CD14-positive monocyte (primary cell): ENCODE results near the gene CYP1A1. TPM values are rescaled to one million over a fixed set of nuclear protein-coding genes. Genes with fewer than 3 reads are reported as not detected.

ENCODE experiments used
- DNase-seq, 3 donors: peaks; one replicate each; pipeline ENCODE4 v3.0.0-alpha.2; 2011 to 2022
- H2AFZ ChIP-seq: 2 replicates; pipeline ENCODE4 v1.6.0; 2012; ENCODE audit warnings: mild to moderate bottlenecking, low read depth, low read length, inconsistent platforms; ENCODE audit not compliant: insufficient read depth, poor library complexity, severe bottlenecking
- H3K27ac ChIP-seq, 2 donors: 1 replicate in 1 of 2; 2 replicates in 1 of 2; pipeline ENCODE4 v1.5.1; 2012 to 2013; ENCODE audit warnings: low read length in 2 of 2, control low read depth in 1 of 2, inconsistent platforms in 1 of 2, low read depth in 1 of 2, mild to moderate bottlenecking in 1 of 2
- H3K27me3 ChIP-seq, 2 donors: one replicate each; pipeline versions ENCODE4 v1.6.0 to v1.6.1; 2011 to 2013; ENCODE audit warnings: low read length in 2 of 2; ENCODE audit not compliant: control insufficient read depth in 2 of 2, insufficient read depth in 2 of 2
- H3K36me3 ChIP-seq, 2 donors: replicated peaks in 1 of 2; 1 replicate in 1 of 2; 2 replicates in 1 of 2; pipeline versions ENCODE4 v1.5.1 to v1.6.1; 2012 to 2013; ENCODE audit warnings: low read length in 2 of 2, control low read depth in 1 of 2, inconsistent platforms in 1 of 2, mild to moderate bottlenecking in 1 of 2; ENCODE audit not compliant: insufficient read depth in 2 of 2, control insufficient read depth in 1 of 2
- H3K4me1 ChIP-seq, 2 donors: 1 replicate in 1 of 2; 2 replicates in 1 of 2; pipeline versions ENCODE4 v1.5.1 to v1.6.1; 2012 to 2013; ENCODE audit warnings: low read length in 2 of 2, control low read depth in 1 of 2, inconsistent platforms in 1 of 2, mild to moderate bottlenecking in 1 of 2, moderate library complexity in 1 of 2; ENCODE audit not compliant: insufficient read depth in 2 of 2, control insufficient read depth in 1 of 2
- H3K4me2 ChIP-seq: replicated peaks from 2 replicates; pipeline ENCODE3; 2012; ENCODE audit warnings: low read length, moderate library complexity, mild to moderate bottlenecking; ENCODE audit not compliant: poor library complexity, severe bottlenecking; ENCODE audit errors: extremely low read depth
- H3K4me3 ChIP-seq, 3 experiments: fragments of 200-600 bp in 1 of 3; sonication (generic) in 1 of 3; replicated peaks in 1 of 3; 1 replicate in 2 of 3; 2 replicates in 1 of 3; pipeline ENCODE4 v1.5.1; 2011 to 2013; ENCODE audit warnings: low read length in 3 of 3, mild to moderate bottlenecking in 3 of 3, control low read depth in 2 of 3, low read depth in 2 of 3, inconsistent platforms in 1 of 3, moderate library complexity in 1 of 3
- H3K79me2 ChIP-seq: 2 replicates; pipeline ENCODE4 v1.6.0; 2012; ENCODE audit warnings: mild to moderate bottlenecking, control low read depth, inconsistent platforms, low read length, moderate library complexity; ENCODE audit not compliant: insufficient read depth
- H3K9ac ChIP-seq: 2 replicates; pipeline ENCODE4 v1.6.0; 2017; ENCODE audit warnings: low read length, mild to moderate bottlenecking; ENCODE audit not compliant: insufficient read depth, poor library complexity, severe bottlenecking
- H3K9me3 ChIP-seq, 2 donors: replicated peaks in 1 of 2; 1 replicate in 1 of 2; 2 replicates in 1 of 2; pipeline versions ENCODE4 v1.5.1 to v1.6.1; 2012 to 2013; ENCODE audit warnings: low read length in 2 of 2, control low read depth in 1 of 2; ENCODE audit not compliant: control insufficient read depth in 1 of 2, insufficient read depth in 1 of 2
- H4K20me1 ChIP-seq: 2 replicates; pipeline ENCODE4 v1.6.0; 2012; ENCODE audit warnings: mild to moderate bottlenecking, low read length, control low read depth, moderate library complexity; ENCODE audit not compliant: insufficient read depth
- H3K27ac Mint-ChIP-seq, 7 donors: one replicate each; pipeline ENCODE4 v1.8.0; 2020; ENCODE audit warnings: mild to moderate bottlenecking in 7 of 7, mixed read lengths in 7 of 7, moderate library complexity in 6 of 7, inconsistent platforms in 2 of 7
- H3K27me3 Mint-ChIP-seq, 3 donors: one replicate each; pipeline ENCODE4 v1.8.0; 2021 to 2022; ENCODE audit warnings: low read depth in 3 of 3, mild to moderate bottlenecking in 3 of 3, mixed read lengths in 3 of 3, moderate library complexity in 3 of 3, inconsistent platforms in 1 of 3
- H3K36me3 Mint-ChIP-seq, 2 donors: one replicate each; pipeline ENCODE4 v1.8.0; 2020; ENCODE audit warnings: mixed read lengths in 2 of 2, inconsistent platforms in 1 of 2, mild to moderate bottlenecking in 1 of 2
- H3K4me1 Mint-ChIP-seq: one replicate; pipeline ENCODE4 v1.8.0; 2020; ENCODE audit warnings: mild to moderate bottlenecking, mixed read lengths
- H3K4me3 Mint-ChIP-seq, 2 donors: one replicate each; pipeline ENCODE4 v1.8.0; 2020; ENCODE audit warnings: mild to moderate bottlenecking in 2 of 2, mixed read lengths in 2 of 2, moderate library complexity in 1 of 2
- H3K9me3 Mint-ChIP-seq, 7 donors: one replicate each; pipeline ENCODE4 v1.8.0; 2020 to 2022; ENCODE audit warnings: mixed read lengths in 7 of 7, mild to moderate bottlenecking in 6 of 7, moderate library complexity in 6 of 7, inconsistent platforms in 2 of 7
- CTCF ChIP-seq: fragments of 200-600 bp; IDR thresholded peaks from one replicate; pipeline ENCODE4 v1.8.0; 2022; ENCODE audit warnings: antibody characterized with exemption, mild to moderate bottlenecking
- WGBS: methylation state at CpG from one replicate; pipeline ENCODE4 v1.1.5; 2013; ENCODE audit warnings: missing lambda C conversion rate; ENCODE audit not compliant: insufficient coverage; 5-methylcytosine and 5-hydroxymethylcytosine counted together
- intact Hi-C, 2 donors: fragments of 100-400 bp; cut with micrococcal nuclease; formaldehyde crosslinking; loops; one replicate each; pipeline versions ENCODE4 v1.15.0 to v1.15.1; 2023
- polyA plus RNA-seq, 3 donors: library from polyadenylated mRNA; depleted of rRNA in 1 of 3; unstranded in 2 of 3; stranded (reverse) in 1 of 3; fragments of 300-500 nt in 2 of 3; fragments of >200 nt in 1 of 3; fragmentation: Illumina TruSeq in 2 of 3; gene quantifications; 1 replicate in 2 of 3; 2 replicates in 1 of 3; pipeline ENCODE4 v1.2.3, GENCODE V29; 2012 to 2021

CYP1A1 gene
- polyA plus RNA-seq, 3 donors = 0.16 TPM; not detected in 2

- 44% methylated on average over 9 of the region's 15 CpGs for WGBS
- peaks cover 9 to 16% (median 11%) of the 10 kb centered on the region in 3 donors for H3K27me3 Mint-ChIP-seq
- no peaks in the 10 kb centered on the region for H3K9me3 Mint-ChIP-seq
- Histone ChIP-seq H2AFZ (no peak overlapping the region), H3K27ac (no peak overlapping the region), H3K79me2 (no peaks in the 10 kb centered on the region), H3K9ac (no peak overlapping the region), H3K4me3 (no peak overlapping the region), H3K27me3 (peaks cover 0 to 3% of the 10 kb centered on the region in 2 donors), H3K4me2 (no peak overlapping the region), H4K20me1 (no peaks in the 10 kb centered on the region), H3K9me3 (no peaks in the 10 kb centered on the region), H3K4me1 (peaks cover 6 to 13% of the 10 kb centered on the region in 2 donors), H3K36me3 (no peaks in the 10 kb centered on the region)
- no peaks in the 10 kb centered on the region for H3K36me3 Mint-ChIP-seq
- H3K4me1 Mint-ChIP-seq = peaks cover 14% of the 10 kb centered on the region
- H3K4me3 Mint-ChIP-seq = no peak overlapping the region
- H3K27ac Mint-ChIP-seq = no peak overlapping the region
- no peak for DNase-seq
- intact Hi-C loops = loop anchor here (2.0 to 10.0 kb wide), 3 partner anchors 25 to 396 kb away; no protein-coding TSS in a partner anchor
- no peak for TF ChIP-seq CTCF
These were observed 42.9 kb upstream of the CYP1A1 start for GRCh38 chr15:74768099-74768770.

GRCh38 chr15:74767167-74768098, 42.1 kb upstream of the CYP1A1 start:
- Histone ChIP-seq H3K4me1 (peaks cover 6 to 13% of the 10 kb centered on the region in 2 donors), H3K27me3 (peaks cover 0 to 3% of the 10 kb centered on the region in 2 donors), H3K79me2 (no peaks in the 10 kb centered on the region), H3K36me3 (no peaks in the 10 kb centered on the region), H4K20me1 (no peaks in the 10 kb centered on the region), H3K4me2 (no peak overlapping the region), H3K9me3 (no peaks in the 10 kb centered on the region), H3K27ac (no peak overlapping the region), H3K4me3 (no peak overlapping the region), H2AFZ (no peak overlapping the region), H3K9ac (no peak overlapping the region)
- Mint-ChIP-seq H3K9me3 (no peaks in the 10 kb centered on the region), H3K27ac (no peak overlapping the region), H3K4me1 (peaks cover 13% of the 10 kb centered on the region), H3K4me3 (no peak overlapping the region), H3K27me3 (peaks cover 6 to 18% (median 14%) of the 10 kb centered on the region in 3 donors), H3K36me3 (no peaks in the 10 kb centered on the region)
- TF ChIP-seq CTCF = no peak
- no peak for DNase-seq
- intact Hi-C loops = loop anchor here (2.0 to 10.0 kb wide), 3 partner anchors 25 to 395 kb away; no protein-coding TSS in a partner anchor
- 95% methylated on average over 10 of the region's 14 CpGs for WGBS
